ENCODE data around the gene MUS81. TPM values are rescaled to one million over a fixed set of nuclear protein-coding genes. Genes with fewer than 3 reads are reported as not detected.

The MUS81 gene
- total and polyA plus RNA-seq, 2 of the 13 experiments (the other 11 are each of a cell fraction or from before 2014, with no cell fraction given) = 25.6 to 30.2 TPM

DNA sequence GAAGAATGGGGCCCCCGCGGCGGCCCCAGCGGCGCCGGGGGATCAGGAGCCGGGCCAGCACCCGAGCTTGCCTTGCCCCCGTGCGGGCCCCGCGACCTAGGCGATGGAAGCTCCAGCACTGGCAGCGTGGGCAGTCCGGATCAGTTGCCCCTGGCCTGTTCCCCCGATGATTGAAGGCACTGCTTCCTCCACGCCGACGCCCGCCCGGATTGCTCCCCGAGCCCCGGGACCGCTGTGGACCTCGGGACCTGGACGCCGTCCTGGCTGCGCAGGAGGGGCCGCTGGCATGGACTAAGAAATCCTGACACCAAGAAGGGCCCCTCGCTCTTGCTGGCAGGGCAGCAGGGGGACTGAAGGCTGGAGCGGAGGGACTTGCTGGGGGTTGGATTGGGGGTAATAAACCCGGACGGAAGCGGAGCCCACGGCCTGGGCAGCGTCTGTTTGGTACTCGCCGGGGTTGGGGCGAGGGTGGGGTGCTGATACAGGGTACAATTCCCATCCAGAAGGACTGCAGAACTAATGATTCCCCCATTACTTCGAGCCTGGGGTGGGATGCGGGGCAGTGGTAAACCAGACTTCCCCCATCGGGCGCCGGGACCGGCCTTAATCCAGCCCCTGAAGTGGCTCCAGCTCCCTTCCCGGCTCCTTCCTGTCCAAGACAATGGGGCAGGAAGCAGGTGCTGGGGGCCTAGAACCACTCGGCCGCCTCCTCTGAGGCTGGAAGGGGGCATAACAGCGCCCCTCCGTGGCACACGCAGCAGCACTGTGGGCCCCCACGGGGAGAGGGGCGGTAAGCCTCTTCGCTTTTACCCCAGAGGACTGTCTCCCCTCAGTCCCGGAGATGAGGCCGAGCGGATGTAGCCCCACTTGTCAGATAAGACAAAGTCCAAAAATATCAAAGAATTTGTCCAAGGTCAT lies 31.2 kb downstream of the MUS81 start (continued):
- TF ChIP-seq, protein P1, sequence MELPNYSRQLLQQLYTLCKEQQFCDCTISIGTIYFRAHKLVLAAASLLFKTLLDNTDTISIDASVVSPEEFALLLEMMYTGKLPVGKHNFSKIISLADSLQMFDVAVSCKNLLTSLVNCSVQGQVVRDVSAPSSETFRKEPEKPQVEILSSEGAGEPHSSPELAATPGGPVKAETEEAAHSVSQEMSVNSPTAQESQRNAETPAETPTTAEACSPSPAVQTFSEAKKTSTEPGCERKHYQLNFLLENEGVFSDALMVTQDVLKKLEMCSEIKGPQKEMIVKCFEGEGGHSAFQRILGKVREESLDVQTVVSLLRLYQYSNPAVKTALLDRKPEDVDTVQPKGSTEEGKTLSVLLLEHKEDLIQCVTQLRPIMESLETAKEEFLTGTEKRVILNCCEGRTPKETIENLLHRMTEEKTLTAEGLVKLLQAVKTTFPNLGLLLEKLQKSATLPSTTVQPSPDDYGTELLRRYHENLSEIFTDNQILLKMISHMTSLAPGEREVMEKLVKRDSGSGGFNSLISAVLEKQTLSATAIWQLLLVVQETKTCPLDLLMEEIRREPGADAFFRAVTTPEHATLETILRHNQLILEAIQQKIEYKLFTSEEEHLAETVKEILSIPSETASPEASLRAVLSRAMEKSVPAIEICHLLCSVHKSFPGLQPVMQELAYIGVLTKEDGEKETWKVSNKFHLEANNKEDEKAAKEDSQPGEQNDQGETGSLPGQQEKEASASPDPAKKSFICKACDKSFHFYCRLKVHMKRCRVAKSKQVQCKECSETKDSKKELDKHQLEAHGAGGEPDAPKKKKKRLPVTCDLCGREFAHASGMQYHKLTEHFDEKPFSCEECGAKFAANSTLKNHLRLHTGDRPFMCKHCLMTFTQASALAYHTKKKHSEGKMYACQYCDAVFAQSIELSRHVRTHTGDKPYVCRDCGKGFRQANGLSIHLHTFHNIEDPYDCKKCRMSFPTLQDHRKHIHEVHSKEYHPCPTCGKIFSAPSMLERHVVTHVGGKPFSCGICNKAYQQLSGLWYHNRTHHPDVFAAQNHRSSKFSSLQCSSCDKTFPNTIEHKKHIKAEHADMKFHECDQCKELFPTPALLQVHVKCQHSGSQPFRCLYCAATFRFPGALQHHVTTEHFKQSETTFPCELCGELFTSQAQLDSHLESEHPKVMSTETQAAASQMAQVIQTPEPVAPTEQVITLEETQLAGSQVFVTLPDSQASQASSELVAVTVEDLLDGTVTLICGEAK (IDR thresholded peaks at IDR 0.05) = no peak
- TF ChIP-seq, protein P1 (CRISPR knock-in tag; IDR thresholded peaks at IDR 0.05) = no peak; the same call in 1 of the 2 replicates
- TF ChIP-seq RBAK (CRISPR knock-in tag; IDR thresholded peaks at IDR 0.05) (no peak), HMG20A (CRISPR knock-in tag; IDR thresholded peaks at IDR 0.05; ENCODE audit: borderline replicate concordance) (no peak), ZNF776 (CRISPR knock-in tag; IDR thresholded peaks at IDR 0.05) (no peak), ZNF3 (CRISPR knock-in tag; IDR thresholded peaks at IDR 0.05) (no peak), ZNF205 (CRISPR knock-in tag; IDR thresholded peaks at IDR 0.05) (peak; percentile 34), ISL2 (CRISPR knock-in tag; IDR thresholded peaks at IDR 0.05) (0 out of 2 replicates have a peak, but pooled peaks have one; percentile 21), ZNF850 (CRISPR knock-in tag; conservative IDR thresholded peaks at IDR 0.05) (no peak), ZBTB21 (CRISPR knock-in tag; IDR thresholded peaks at IDR 0.05) (no peak), ESRRA (CRISPR knock-in tag; IDR thresholded peaks at IDR 0.05; ENCODE audit: low read depth) (peak; percentile 80), THAP11 (CRISPR knock-in tag; IDR thresholded peaks at IDR 0.05) (peak; percentile 70), REPIN1 (CRISPR knock-in tag; IDR thresholded peaks at IDR 0.05; ENCODE audit: borderline replicate concordance, low read depth) (peak; percentile 56; the same call in 1 of the 2 replicates), ZNF274 (CRISPR knock-in tag; IDR thresholded peaks at IDR 0.05) (no peak; the same call in 1 of the 2 replicates)
- TF ChIP-seq, protein P2, sequence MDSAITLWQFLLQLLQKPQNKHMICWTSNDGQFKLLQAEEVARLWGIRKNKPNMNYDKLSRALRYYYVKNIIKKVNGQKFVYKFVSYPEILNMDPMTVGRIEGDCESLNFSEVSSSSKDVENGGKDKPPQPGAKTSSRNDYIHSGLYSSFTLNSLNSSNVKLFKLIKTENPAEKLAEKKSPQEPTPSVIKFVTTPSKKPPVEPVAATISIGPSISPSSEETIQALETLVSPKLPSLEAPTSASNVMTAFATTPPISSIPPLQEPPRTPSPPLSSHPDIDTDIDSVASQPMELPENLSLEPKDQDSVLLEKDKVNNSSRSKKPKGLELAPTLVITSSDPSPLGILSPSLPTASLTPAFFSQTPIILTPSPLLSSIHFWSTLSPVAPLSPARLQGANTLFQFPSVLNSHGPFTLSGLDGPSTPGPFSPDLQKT (CRISPR knock-in tag; IDR thresholded peaks at IDR 0.05; ENCODE audit: borderline replicate concordance) = no peak
- TF ChIP-seq, protein P3, sequence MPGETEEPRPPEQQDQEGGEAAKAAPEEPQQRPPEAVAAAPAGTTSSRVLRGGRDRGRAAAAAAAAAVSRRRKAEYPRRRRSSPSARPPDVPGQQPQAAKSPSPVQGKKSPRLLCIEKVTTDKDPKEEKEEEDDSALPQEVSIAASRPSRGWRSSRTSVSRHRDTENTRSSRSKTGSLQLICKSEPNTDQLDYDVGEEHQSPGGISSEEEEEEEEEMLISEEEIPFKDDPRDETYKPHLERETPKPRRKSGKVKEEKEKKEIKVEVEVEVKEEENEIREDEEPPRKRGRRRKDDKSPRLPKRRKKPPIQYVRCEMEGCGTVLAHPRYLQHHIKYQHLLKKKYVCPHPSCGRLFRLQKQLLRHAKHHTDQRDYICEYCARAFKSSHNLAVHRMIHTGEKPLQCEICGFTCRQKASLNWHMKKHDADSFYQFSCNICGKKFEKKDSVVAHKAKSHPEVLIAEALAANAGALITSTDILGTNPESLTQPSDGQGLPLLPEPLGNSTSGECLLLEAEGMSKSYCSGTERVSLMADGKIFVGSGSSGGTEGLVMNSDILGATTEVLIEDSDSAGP (CRISPR knock-in tag; IDR thresholded peaks at IDR 0.05; ENCODE audit: borderline replicate concordance) = peak; percentile 32; the same call in 1 of the 2 replicates
- TF ChIP-seq, protein P4, sequence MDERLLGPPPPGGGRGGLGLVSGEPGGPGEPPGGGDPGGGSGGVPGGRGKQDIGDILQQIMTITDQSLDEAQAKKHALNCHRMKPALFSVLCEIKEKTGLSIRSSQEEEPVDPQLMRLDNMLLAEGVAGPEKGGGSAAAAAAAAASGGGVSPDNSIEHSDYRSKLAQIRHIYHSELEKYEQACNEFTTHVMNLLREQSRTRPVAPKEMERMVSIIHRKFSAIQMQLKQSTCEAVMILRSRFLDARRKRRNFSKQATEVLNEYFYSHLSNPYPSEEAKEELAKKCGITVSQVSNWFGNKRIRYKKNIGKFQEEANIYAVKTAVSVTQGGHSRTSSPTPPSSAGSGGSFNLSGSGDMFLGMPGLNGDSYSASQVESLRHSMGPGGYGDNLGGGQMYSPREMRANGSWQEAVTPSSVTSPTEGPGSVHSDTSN (CRISPR knock-in tag; IDR thresholded peaks at IDR 0.05) = no peak

Measured in HepG2 (cell line).